ENCODE results near the gene ANGEL1.

- TF ChIP-seq CTCF (IDR thresholded peaks at IDR 0.05), result no peak
- no peak for TF ChIP-seq POLR2AphosphoS5 (IDR thresholded peaks at IDR 0.05)
- TF ChIP-seq POLR2A (IDR thresholded peaks at IDR 0.05; ENCODE audit: low read depth), result no peak
Measured at GRCh38 chr14:76832503-76832988, 19.9 kb upstream of the ANGEL1 start.
